GM18907 (cell line): Measurements from ENCODE around the gene MC2R.

ENCODE experiments used
- ATAC-seq: cut with Tn5 transposase; IDR thresholded peaks from one replicate; pipeline ENCODE4 v1.9.1; 2021; ENCODE audit warnings: mild to moderate bottlenecking, moderate library complexity; ENCODE audit not compliant: unreplicated experiment

MC2R gene

GRCh38 chr18:13915391-13915790 lies at the start of gene MC2R:
Gene MC2R (minus strand): TSS chr18:13915536. CDS start chr18:13885518, 30,018 bp downstream.
- no peak for ATAC-seq

GRCh38 chr18:13945811-13946210 lies 30.5 kb upstream of the MC2R start:
- no peak for ATAC-seq

- ATAC-seq: no peak
These were observed 28.0 kb upstream of the MC2R start for GRCh38 chr18:13943338-13943737.

GRCh38 chr18:13940326-13940725 lies 25.0 kb upstream of the MC2R start:
- no peak for ATAC-seq

- peak; percentile 87 for ATAC-seq
These were observed 19.3 kb upstream of the MC2R start for GRCh38 chr18:13934676-13935075.

- no peak for ATAC-seq
These were observed 18.7 kb upstream of the MC2R start for GRCh38 chr18:13934058-13934457.

- no peak for ATAC-seq
These were observed 17.1 kb upstream of the MC2R start for GRCh38 chr18:13932285-13933025.

GRCh38 chr18:13930964-13931363 lies 15.6 kb upstream of the MC2R start:
- no peak for ATAC-seq

GRCh38 chr18:13923221-13923620 lies 7.9 kb upstream of the MC2R start:
- ATAC-seq: no peak

- ATAC-seq: no peak
These were observed 3.6 kb upstream of the MC2R start for GRCh38 chr18:13918898-13919297.

GRCh38 chr18:13917401-13917800 lies 2.1 kb upstream of the MC2R start:
- no peak for ATAC-seq

GRCh38 chr18:13916559-13916958 lies 1.2 kb upstream of the MC2R start:
- no peak for ATAC-seq

- no peak for ATAC-seq
These were observed 677 bp upstream of the MC2R start for GRCh38 chr18:13915995-13916431.

- no peak for ATAC-seq
These were observed 580 bp downstream of the MC2R start for GRCh38 chr18:13914756-13915155.

GRCh38 chr18:13914170-13914569 lies 1.2 kb downstream of the MC2R start:
- no peak for ATAC-seq

- ATAC-seq: no peak
These were observed 2.1 kb downstream of the MC2R start for GRCh38 chr18:13913205-13913604.

- no peak for ATAC-seq
These were observed 2.7 kb downstream of the MC2R start for GRCh38 chr18:13912601-13913000.

GRCh38 chr18:13910986-13911385 lies 4.3 kb downstream of the MC2R start:
- ATAC-seq: no peak

- ATAC-seq: no peak
These were observed 4.8 kb downstream of the MC2R start for GRCh38 chr18:13910501-13910900.

- ATAC-seq: no peak
These were observed 6.0 kb downstream of the MC2R start for GRCh38 chr18:13909141-13909940.

GRCh38 chr18:13900633-13901032 lies 14.7 kb downstream of the MC2R start:
- ATAC-seq: no peak

- ATAC-seq: no peak
These were observed 19.8 kb downstream of the MC2R start for GRCh38 chr18:13895505-13896033.
